Lower leg skin (tissue), 4 donors: ENCODE measurements around the gene PSD4. TPM values are rescaled to one million over a fixed set of nuclear protein-coding genes. Genes with fewer than 3 reads are reported as not detected.

Experiments used
- DNase-seq, 2 donors: peaks; one replicate each; pipeline ENCODE4 v3.0.0-alpha.2; 2019; ENCODE audit warnings: low spot score in 2 of 2
- H3K4me3 ChIP-seq: fragments of 200-600 bp; sonication (generic); 2 replicates; pipeline ENCODE4 v1.5.1; 2017; ENCODE audit warnings: mild to moderate bottlenecking, low read depth; ENCODE audit not compliant: poor library complexity, severe bottlenecking
- POLR2A ChIP-seq, 2 donors: fragments of 450-650 bp; IDR thresholded peaks; one replicate each; pipeline ENCODE4 v1.6.1; 2016 to 2017; ENCODE audit warnings: antibody characterized with exemption in 2 of 2, mild to moderate bottlenecking in 1 of 2, moderate library complexity in 1 of 2
- WGBS, 2 donors: methylation state at CpG; one replicate each; pipeline ENCODE4 v1.1.5; 2018; 5-methylcytosine and 5-hydroxymethylcytosine counted together
- intact Hi-C: fragments of 100-400 bp; cut with DNase I; formaldehyde crosslinking; loops from one replicate; pipeline ENCODE4 v1.15.0; 2023; ENCODE audit warnings: low total_unique reads
- total RNA-seq, 4 donors: library from RNA; depleted of rRNA; stranded (reverse); fragments of >200 nt; gene quantifications; one replicate each; pipeline ENCODE4 v1.1.0, GENCODE V29; 2016
- TF ChIP-seq, protein P1 (sequence below), 3 donors: fragments of 450-650 bp; IDR thresholded peaks; one replicate each; pipeline ENCODE4 v1.5.1; 2016; ENCODE audit warnings: antibody characterized with exemption in 3 of 3, mild to moderate bottlenecking in 3 of 3, moderate library complexity in 2 of 3

Gene PSD4
- total RNA-seq, 4 donors from 2014 or later, result 58.1 to 99.2 (median 87.6) TPM

DNA sequence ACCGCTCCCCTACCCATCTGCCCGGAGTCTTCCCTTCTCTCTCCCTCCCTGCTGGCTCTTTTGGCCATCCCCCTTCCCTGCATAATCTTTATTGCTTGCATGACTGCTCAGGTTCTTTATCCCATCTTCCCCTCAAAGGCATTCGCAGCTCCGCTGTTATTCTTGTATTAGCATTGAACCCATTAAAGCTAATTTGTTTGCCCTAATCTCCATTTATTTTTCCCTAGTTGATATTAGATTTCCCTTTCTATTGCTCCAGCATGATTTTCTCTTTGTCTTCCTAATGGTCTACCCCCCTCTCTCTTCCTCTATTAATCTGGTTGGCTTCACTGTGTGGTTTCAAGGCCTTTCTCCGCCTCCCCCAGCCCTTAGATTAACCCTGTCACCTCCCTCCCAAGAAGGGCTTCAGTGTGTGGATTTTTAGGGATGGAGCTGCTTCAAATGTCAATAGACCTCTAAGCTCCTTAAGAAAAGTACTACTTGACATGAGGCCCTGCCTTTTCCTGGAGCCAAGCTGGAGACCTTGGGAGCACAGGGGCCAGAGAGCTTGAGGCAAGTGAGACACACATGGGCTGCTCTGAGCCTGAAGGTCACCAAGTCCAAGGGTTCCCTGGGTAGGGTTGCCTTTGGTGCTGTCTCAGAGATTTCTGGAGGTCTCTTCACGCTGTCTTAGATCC, 84.8 kb downstream of the PSD4 start:
- intact Hi-C loops, result no loop called here
- WGBS, 2 donors, result 89 to 91% methylated on average over 6 of the region's 6 CpGs
- no peak overlapping the region for H3K4me3 ChIP-seq
- TF ChIP-seq, protein P1, sequence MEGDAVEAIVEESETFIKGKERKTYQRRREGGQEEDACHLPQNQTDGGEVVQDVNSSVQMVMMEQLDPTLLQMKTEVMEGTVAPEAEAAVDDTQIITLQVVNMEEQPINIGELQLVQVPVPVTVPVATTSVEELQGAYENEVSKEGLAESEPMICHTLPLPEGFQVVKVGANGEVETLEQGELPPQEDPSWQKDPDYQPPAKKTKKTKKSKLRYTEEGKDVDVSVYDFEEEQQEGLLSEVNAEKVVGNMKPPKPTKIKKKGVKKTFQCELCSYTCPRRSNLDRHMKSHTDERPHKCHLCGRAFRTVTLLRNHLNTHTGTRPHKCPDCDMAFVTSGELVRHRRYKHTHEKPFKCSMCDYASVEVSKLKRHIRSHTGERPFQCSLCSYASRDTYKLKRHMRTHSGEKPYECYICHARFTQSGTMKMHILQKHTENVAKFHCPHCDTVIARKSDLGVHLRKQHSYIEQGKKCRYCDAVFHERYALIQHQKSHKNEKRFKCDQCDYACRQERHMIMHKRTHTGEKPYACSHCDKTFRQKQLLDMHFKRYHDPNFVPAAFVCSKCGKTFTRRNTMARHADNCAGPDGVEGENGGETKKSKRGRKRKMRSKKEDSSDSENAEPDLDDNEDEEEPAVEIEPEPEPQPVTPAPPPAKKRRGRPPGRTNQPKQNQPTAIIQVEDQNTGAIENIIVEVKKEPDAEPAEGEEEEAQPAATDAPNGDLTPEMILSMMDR (IDR thresholded peaks at IDR 0.05), result no peak
- no peak for TF ChIP-seq POLR2A (IDR thresholded peaks at IDR 0.05)
- no peak for DNase-seq

Other genes with a start within 250 kb of the PSD4 start
- 10 to 100 TPM; 19.1 to 65.1 (median 24.5) TPM for gene IL36G, start 196.0 kb upstream of the PSD4 start, total RNA-seq
- gene IL36A, start 168.5 kb upstream of the PSD4 start, total RNA-seq, result not detected
- gene IL36B, start 121.1 kb upstream of the PSD4 start, total RNA-seq, result 10 to 100 TPM in 1 of 4 donors, 1 to 10 TPM in 3; 2.3 to 11.9 (median 7.6) TPM
- gene IL36RN, start 114.8 kb upstream of the PSD4 start, total RNA-seq, result 100 to 1,000 TPM in 1 of 4 donors, 10 to 100 TPM in 3; 51.0 to 121 (median 96.2) TPM
- gene IL1F10, start 106.0 kb upstream of the PSD4 start, total RNA-seq, result 10 to 100 TPM in 3 of 4 donors, 1 to 10 TPM in 1; 8.3 to 41.6 (median 20.1) TPM
- 100 to 1,000 TPM; 120 to 178 (median 132) TPM for gene IL1RN, start 46.4 kb upstream of the PSD4 start, total RNA-seq
- 1 to 10 TPM in 3 of 4 donors, under 1 TPM in 1; 0.91 to 5.2 (median 4.3) TPM for gene PAX8, start 105.0 kb downstream of the PSD4 start, total RNA-seq